CD4-positive, alpha-beta T cell treated with Interleukin-4 for 4 hours (primary cell): ENCODE results near the gene PEX26.
"Not testable (repeated sequence)": the region's sequence is repeated elsewhere in the genome, so short reads cannot be mapped to it uniquely, and the experiment has no call there.

Experiments
- DNase-seq: peaks from one replicate; pipeline ENCODE4 v3.0.0-alpha.2; 2020

PEX26 gene

DNA sequence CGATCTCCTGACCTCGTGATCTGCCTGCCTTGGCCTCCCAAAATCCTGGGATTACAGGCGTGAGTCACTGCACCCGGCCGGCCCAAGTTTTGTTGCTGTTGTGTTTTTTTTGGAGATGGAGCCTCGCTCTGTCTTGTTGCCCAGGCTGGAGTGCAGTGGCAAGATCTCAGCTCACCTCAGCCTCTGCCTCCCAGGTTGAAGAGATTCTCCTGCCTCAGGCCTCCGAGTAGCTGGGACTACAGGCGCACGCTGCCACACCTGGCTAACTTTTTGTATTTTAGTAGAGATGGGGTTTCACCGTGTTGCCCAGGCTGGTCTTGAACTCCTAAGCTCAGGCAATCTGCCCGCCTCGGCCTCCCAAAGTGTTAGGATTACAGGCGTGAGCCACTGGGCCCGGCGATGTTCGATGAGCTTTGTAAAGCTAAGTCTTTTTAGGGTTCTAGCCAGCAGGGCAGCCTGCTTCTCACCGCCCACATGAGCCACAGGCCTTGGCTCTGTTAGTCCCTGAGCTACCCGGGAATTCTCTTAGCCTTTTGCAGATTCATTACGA, 45.8 kb downstream of the PEX26 start:
- DNase-seq = not testable (repeated sequence)

DNA sequence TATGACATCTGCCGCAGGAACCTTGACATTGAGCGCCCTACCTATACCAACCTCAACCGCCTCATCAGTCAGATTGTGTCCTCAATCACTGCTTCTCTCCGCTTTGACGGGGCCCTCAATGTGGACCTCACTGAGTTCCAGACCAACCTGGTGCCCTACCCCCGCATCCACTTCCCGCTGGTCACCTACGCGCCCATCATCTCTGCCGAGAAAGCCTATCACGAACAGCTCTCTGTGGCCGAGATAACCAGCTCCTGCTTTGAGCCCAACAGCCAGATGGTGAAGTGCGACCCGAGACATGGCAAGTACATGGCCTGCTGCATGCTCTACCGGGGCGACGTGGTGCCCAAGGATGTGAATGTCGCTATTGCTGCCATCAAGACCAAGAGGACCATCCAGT, 48.8 kb downstream of the PEX26 start:
- DNase-seq = no peak

- no peak for DNase-seq
Observed at GRCh38 chr22:18130018-18130417, 52.2 kb downstream of the PEX26 start.

GRCh38 chr22:18130699-18131429, 53.1 kb downstream of the PEX26 start:
- DNase-seq = no peak

DNA sequence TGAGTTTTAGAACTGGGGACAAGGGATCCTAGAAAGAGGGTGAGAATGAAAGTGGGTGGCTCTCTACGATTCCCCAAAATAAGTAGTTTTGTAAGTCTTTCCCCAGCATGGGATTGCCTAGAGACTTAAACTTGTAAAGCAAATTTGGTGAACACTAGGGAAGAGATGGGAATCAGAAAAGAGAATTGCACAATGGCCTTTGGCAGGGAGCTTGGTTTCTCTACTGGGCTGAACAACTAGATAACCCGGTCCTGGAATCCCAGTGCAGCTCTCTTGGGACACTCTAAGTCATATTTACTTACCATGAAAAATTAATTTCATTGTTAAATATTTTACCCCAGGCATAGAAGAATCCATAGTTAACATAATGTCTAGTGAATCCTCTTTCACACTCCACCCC, 55.7 kb downstream of the PEX26 start:
- no peak for DNase-seq

DNA sequence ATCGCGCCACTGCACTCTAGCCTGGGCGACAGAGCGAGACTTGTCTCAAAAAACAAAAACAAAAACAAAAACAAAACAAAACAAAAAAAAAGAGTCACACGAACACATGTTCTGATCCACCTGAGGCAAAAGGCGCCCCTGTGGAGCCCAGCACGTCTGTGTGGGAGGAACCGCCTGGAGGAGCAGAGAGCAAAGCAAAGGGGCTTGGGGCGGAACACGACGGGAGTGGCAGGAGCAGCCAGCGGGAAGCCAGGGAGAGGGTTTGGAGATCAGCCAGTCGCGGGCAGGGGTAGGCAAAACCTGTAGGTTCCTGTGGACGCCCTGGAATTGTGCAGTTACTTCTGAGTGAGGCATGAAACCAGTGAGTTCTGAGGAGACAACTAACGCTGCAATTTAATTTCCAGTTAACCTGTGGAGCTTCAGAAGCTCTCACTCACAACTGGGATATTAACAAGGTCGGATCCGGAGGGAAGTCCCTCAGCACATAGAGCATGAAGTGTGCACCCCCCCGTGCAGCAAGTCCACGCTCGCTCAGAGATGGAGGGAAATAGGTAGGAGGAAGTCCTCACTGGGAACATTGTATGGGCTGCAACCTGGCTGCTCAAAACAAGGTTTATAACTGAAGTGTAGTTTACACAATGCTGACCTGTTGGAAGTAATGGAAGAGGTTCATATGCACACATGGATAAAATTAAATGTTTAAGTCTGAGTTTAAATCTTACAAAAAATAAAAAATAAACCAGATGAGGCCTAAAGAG, 59.0 kb downstream of the PEX26 start:
- DNase-seq = no peak

DNA sequence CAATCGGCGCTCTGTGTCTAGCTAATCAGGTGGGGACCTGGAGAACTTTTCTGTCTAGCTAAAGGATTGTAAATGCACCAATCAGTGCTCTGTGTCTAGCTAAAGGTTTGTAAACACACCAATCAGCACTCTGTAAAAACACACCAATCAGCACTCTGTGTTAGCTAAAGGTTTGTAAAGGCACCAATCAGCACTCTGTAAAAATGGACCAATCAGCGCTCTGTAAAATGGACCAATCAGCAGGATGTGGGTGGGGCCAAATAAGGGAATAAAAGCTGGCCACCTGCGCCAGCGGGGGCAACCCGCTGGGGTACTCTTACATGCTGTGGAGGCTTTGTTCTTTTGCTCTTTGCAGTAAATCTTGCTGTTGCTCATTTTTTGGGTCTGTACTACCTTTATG, 63.2 kb downstream of the PEX26 start:
- DNase-seq = not testable (repeated sequence)

- no peak for DNase-seq
Observed at GRCh38 chr22:18144105-18144504, 66.3 kb downstream of the PEX26 start.

DNA sequence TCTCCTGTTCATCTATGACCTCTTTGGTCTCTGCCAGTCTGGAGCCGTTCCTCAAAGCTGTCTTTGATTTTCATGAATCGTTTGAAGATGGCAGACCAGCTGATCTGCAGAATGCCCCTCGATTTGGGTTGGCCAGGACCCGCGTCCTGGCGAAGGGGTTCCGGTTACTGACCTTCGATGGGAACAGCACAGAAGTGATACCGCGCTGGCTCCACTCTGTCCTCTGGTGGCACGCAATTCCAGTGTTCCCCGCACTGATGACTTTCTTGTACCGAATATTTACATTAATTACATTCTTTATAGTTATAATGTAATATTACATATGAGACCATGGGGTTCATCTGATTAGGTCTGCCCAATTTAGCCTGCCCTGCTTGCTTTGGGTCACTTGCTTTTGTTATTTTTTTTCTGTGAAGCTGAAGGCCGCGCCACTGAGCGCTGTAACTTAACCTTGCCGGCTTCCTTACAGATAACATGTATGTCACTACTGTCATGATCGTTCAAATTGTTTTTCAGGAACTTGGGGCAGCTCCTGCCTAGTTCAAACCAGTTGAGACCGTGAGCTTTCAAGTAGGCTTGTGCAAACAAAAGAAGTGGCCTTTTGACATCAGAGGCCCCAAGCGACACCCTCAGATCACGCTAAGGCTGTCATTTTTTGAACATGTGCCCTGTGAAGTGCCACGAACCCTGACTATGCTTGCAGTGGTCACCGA, 68.0 kb downstream of the PEX26 start:
- no peak for DNase-seq

DNA sequence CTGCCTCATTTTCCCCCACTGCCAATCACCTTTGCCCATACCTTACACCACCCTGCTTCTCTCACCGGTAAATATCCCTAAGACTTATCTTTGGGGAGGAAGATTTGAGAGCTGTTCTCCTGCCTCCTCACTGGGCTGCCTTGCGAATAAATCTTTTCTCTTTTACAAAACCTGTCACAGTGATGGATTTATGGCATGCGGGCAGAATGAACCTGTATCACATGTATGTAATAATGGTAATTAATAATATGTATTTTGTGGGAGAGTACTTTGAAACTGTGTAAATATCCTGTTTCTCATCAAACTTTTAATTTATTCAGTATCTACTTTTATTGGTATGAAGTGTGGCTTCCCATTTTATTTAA, 68.6 kb downstream of the PEX26 start:
- DNase-seq = no peak

DNA sequence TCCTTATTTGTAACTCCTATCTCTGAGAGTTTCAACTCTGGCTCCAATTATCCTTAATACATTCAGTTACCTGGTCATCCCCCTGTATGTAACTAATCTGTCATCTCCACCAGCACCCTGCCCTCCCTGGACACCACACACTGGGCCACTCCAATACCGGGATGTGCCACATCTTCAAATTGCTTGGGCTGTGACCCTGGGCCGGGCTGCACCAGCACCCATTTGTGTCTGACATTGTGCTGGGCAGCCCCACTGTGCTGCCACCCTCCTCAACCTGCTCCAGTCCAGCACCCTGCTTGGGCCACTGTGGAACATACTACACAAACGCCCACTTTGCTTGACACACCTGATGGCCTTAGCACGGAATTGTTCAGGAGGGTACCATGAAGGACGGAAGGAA, 70.0 kb downstream of the PEX26 start:
- DNase-seq = no peak

DNA sequence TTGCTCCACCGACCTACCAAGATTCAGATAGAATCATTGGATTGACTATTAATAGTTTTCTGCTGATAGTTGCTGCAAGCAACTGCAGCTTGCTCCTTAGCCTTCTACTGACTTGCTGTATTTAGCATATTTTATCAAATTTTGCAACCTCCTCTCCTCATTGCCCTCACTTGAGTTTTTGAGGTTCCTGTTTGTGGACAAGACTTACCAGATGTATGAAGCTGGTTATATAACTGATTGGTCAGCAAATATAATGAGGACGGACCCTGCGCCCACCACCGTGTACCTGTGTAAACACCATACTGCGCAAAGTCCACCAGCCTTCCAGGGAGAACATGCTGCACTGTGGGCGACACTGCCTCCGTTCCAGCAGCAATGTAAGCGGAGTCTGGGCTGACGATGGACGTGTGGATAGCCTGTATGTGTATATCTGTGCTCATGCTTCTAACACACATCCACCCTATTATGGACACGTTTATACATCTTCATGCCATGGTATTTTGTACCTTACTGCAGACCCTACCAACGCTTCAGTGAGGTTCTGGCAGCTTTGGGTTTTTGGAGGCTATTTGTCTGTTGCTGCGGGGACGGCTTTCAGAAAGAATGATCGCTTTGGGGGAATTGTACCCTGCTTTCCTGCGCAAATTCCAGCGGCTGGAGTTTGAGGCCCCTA, 70.6 kb downstream of the PEX26 start:
- DNase-seq = no peak

GRCh38 chr22:18152519-18152918, 74.7 kb downstream of the PEX26 start:
- DNase-seq = no peak

- DNase-seq = no peak
Observed at GRCh38 chr22:18154821-18155390, 77.1 kb downstream of the PEX26 start.
